Measurements from ENCODE around the gene FRK.
"Not testable (repeated sequence)": the region's sequence is repeated elsewhere in the genome, so short reads cannot be mapped to it uniquely, and the experiment has no call there.

- not testable (repeated sequence) for TF ChIP-seq CTCF, POLR2AphosphoS5, POLR2A (IDR thresholded peaks at IDR 0.05)
Measured at GRCh38 chr6:116046272-116046671, 14.4 kb downstream of the FRK start.
